HL-60 (cell line): ENCODE measurements around the gene TAF4B.

Experiments
- DNase-seq, 2 experiments: peaks; one replicate each; pipeline ENCODE4 v3.0.0-alpha.2; 2010 to 2020; ENCODE audit warnings: low read depth in 1 of 2, low spot score in 1 of 2
- H3K27ac ChIP-seq: fragments of 250-450 bp; sonication (Bioruptor Pico); replicated peaks from 2 replicates; pipeline ENCODE4 v1.5.1; 2020; ENCODE audit warnings: mild to moderate bottlenecking, moderate library complexity
- H3K27me3 ChIP-seq: fragments of 250-450 bp; sonication (Bioruptor Pico); 2 replicates; pipeline ENCODE4 v1.5.1; 2021; ENCODE audit warnings: mild to moderate bottlenecking, moderate library complexity; ENCODE audit not compliant: insufficient read depth, poor library complexity, severe bottlenecking
- H3K4me3 ChIP-seq: replicated peaks from 2 replicates; pipeline ENCODE4 v1.5.1; 2011; ENCODE audit warnings: mild to moderate bottlenecking, control low read depth, low read length; ENCODE audit not compliant: insufficient read depth
- GABPA ChIP-seq: IDR thresholded peaks from 2 replicates; pipeline ENCODE4 v1.6.1; 2012; ENCODE audit warnings: low read depth
- POLR2AphosphoS5 ChIP-seq: IDR thresholded peaks from 2 replicates; pipeline ENCODE4 v1.6.1; 2012; ENCODE audit warnings: low read depth
- REST ChIP-seq: IDR thresholded peaks from 2 replicates; pipeline ENCODE4 v1.6.1; 2012; ENCODE audit warnings: low read depth; ENCODE audit not compliant: insufficient replicate concordance
- SPI1 ChIP-seq: IDR thresholded peaks from 2 replicates; pipeline ENCODE4 v1.6.1; 2012; ENCODE audit warnings: low read depth, mild to moderate bottlenecking, borderline replicate concordance
- TF ChIP-seq, protein P1 (sequence below): IDR thresholded peaks from one replicate; pipeline ENCODE4 v1.5.1; 2011; ENCODE audit warnings: low read length, control low read depth, inconsistent platforms; ENCODE audit not compliant: insufficient read depth

The TAF4B gene

GRCh38 chr18:26208977-26209376 lies 17.3 kb upstream of the TAF4B start:
- Histone ChIP-seq H3K4me3 (no peak overlapping the region), H3K27ac (no peak overlapping the region), H3K27me3 (no peaks in the 10 kb centered on the region)
- DNase-seq, result no peak
- no peak for TF ChIP-seq GABPA
- TF ChIP-seq SPI1, result no peak
- no peak for TF ChIP-seq POLR2AphosphoS5

DNA sequence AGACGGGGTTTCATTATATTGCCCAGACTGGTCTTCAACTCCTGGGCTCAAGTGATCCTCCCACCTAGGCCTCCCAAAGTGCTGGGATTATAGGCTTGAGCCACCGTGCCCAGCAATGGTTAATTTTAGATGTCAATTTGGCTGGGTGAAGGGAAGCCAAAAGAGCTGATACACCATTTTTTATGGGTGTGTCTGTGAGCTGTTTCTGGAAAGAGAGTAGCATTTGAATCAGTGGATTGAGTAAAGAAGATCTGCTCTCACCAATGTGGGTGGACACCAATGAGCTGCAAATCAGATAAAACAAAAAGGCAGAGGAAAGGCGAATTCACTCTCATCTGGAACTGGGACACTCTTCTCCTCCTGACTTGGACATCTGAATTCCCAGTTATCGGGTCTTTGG lies 16.1 kb upstream of the TAF4B start:
- TF ChIP-seq, protein P1, sequence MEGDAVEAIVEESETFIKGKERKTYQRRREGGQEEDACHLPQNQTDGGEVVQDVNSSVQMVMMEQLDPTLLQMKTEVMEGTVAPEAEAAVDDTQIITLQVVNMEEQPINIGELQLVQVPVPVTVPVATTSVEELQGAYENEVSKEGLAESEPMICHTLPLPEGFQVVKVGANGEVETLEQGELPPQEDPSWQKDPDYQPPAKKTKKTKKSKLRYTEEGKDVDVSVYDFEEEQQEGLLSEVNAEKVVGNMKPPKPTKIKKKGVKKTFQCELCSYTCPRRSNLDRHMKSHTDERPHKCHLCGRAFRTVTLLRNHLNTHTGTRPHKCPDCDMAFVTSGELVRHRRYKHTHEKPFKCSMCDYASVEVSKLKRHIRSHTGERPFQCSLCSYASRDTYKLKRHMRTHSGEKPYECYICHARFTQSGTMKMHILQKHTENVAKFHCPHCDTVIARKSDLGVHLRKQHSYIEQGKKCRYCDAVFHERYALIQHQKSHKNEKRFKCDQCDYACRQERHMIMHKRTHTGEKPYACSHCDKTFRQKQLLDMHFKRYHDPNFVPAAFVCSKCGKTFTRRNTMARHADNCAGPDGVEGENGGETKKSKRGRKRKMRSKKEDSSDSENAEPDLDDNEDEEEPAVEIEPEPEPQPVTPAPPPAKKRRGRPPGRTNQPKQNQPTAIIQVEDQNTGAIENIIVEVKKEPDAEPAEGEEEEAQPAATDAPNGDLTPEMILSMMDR, result no peak
- TF ChIP-seq POLR2AphosphoS5, result no peak
- no peak for TF ChIP-seq GABPA
- TF ChIP-seq SPI1, result no peak
- no peak for TF ChIP-seq REST
- Histone ChIP-seq H3K4me3 (no peak overlapping the region), H3K27ac (no peak overlapping the region), H3K27me3 (no peaks in the 10 kb centered on the region)
- no peak for DNase-seq

DNA sequence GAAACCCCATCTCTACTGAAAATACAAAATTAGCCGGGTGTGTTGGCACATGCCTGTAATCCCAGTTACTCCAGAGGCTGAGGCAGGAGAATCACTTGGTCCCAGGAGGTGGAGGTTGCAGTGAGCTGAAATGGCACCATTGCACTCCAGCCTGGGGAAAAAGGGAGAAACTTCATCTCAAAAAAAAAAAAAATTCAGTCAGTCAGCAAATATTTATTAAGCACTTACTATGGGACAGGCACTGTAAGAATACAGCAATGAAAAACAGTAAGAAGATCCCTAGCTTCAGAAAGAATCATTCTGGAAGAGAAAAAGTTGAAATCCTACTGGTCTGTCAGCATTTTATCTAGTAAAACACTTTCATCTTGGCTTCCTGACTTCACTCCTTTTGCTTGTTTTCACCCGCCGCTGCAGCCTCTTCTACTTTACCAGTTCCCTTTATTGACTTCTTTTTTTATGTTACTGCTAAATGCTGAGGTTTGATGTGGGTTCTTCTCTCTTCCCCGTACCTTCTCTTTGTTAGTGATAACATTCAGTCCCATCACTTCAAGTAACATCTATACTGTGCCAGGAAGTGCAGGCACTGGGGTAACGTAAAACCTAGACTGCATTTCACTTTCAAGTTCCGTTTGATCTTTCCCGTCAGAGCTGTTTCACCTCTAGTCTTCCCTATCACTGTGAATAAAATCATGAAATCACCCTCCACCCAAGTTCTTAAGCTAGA lies 10.8 kb upstream of the TAF4B start:
- peak in 1 of 2 experiments; percentile 37 for DNase-seq
- no peaks in the 10 kb centered on the region for H3K27me3 ChIP-seq
- H3K27ac ChIP-seq, result no peak overlapping the region
- no peak for TF ChIP-seq POLR2AphosphoS5
- TF ChIP-seq, protein P1, result no peak
- TF ChIP-seq REST, result no peak
- TF ChIP-seq GABPA, result no peak
- TF ChIP-seq SPI1, result peak; percentile 78
- H3K4me3 ChIP-seq, result peak overlapping the region; percentile 12; the same call in 1 of the 2 replicates

DNA sequence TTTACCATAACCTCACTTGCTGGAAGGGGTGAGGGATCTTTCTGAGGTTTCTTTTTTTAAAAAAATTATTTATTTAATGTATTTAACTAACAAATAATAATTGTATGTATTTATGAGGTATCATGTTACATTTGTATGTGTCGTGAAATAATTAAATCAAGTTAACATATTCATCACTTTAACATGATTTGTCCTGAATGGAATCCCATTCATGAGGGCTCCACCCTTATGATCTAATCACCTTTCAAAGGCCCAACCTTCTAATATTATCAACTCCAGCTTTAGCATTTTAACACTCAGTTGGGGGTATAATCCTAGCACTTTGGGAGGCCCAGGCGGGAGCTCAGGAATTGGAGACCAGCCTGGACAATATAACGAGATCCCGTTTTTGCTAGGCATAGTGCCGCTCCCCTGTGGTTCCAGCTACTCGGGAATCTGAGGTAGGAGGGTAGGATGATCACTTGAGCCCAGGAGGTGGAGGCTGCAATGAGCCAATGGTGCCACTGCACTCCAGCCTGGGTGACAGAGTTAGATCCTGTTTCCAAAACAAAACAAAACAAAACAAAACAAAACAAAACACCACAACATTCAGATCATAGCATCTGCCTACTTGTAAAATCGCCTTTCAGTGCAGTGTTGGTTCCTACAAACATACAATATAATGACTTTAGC lies 1.1 kb upstream of the TAF4B start:
- no peak for TF ChIP-seq GABPA
- TF ChIP-seq REST, result no peak
- no peak for TF ChIP-seq POLR2AphosphoS5
- TF ChIP-seq, protein P1, result no peak
- TF ChIP-seq SPI1, result no peak
- Histone ChIP-seq H3K27ac (peak overlapping the region; percentile 91), H3K4me3 (no peak overlapping the region), H3K27me3 (no peaks in the 10 kb centered on the region)
- no peak for DNase-seq
